SK-N-SH (cell line): ENCODE data around the gene CNTN4.

Experiments
- CTCF ChIP-seq: fragments of 200-600 bp; sonication (generic); IDR thresholded peaks from 2 replicates; pipeline ENCODE4 v1.6.1; 2017; ENCODE audit warnings: antibody characterized with exemption, mild to moderate bottlenecking, moderate library complexity
- JUND ChIP-seq: IDR thresholded peaks from 2 replicates; pipeline ENCODE4 v1.4.0; 2012
- NFIC ChIP-seq: IDR thresholded peaks from 2 replicates; pipeline ENCODE4 v1.4.0; 2012; ENCODE audit warnings: borderline replicate concordance
- NRF1 ChIP-seq: IDR thresholded peaks from 2 replicates; pipeline ENCODE4 v1.6.1; 2012; ENCODE audit warnings: low read depth, mild to moderate bottlenecking, low read length
- RCOR1 ChIP-seq: fragments of 150-350 bp; IDR thresholded peaks from 2 replicates; pipeline ENCODE4 v1.6.1; 2017; ENCODE audit warnings: antibody characterized with exemption, low read length
- REST ChIP-seq: IDR thresholded peaks from 2 replicates; pipeline ENCODE4 v1.6.1; 2012; ENCODE audit warnings: mild to moderate bottlenecking, low read depth, low read length, moderate library complexity
- SIN3A ChIP-seq: IDR thresholded peaks from 2 replicates; pipeline ENCODE4 v1.6.1; 2012; ENCODE audit warnings: low read depth, mild to moderate bottlenecking, low read length, moderate library complexity, borderline replicate concordance

GRCh38 chr3:2656806-2657777, 558.4 kb downstream of the CNTN4 start:
- TF ChIP-seq SIN3A (no peak), JUND (no peak), NFIC (no peak), CTCF (no peak), REST (no peak), NRF1 (no peak), RCOR1 (no peak)
